Esophagus squamous epithelium (tissue), 4 donors: ENCODE measurements around the gene DLX5.

Experiments
- POLR2A ChIP-seq, 4 donors: fragments of 450-650 bp; IDR thresholded peaks; one replicate each; pipeline ENCODE4 v1.6.1; 2017; ENCODE audit warnings: antibody characterized with exemption in 4 of 4, mild to moderate bottlenecking in 4 of 4, moderate library complexity in 3 of 4
- TF ChIP-seq, protein P1 (sequence below), 6 experiments: fragments of 450-650 bp in 4 of 6; fragments of 200-600 bp in 2 of 6; sonication (generic) in 2 of 6; IDR thresholded peaks; one replicate each; pipeline ENCODE4 v1.5.1; 2016 to 2019; ENCODE audit warnings: antibody characterized with exemption in 6 of 6, mild to moderate bottlenecking in 4 of 6, moderate library complexity in 4 of 6

GRCh38 chr7:97013134-97013844, 11.3 kb downstream of the DLX5 start:
- TF ChIP-seq, protein P1, sequence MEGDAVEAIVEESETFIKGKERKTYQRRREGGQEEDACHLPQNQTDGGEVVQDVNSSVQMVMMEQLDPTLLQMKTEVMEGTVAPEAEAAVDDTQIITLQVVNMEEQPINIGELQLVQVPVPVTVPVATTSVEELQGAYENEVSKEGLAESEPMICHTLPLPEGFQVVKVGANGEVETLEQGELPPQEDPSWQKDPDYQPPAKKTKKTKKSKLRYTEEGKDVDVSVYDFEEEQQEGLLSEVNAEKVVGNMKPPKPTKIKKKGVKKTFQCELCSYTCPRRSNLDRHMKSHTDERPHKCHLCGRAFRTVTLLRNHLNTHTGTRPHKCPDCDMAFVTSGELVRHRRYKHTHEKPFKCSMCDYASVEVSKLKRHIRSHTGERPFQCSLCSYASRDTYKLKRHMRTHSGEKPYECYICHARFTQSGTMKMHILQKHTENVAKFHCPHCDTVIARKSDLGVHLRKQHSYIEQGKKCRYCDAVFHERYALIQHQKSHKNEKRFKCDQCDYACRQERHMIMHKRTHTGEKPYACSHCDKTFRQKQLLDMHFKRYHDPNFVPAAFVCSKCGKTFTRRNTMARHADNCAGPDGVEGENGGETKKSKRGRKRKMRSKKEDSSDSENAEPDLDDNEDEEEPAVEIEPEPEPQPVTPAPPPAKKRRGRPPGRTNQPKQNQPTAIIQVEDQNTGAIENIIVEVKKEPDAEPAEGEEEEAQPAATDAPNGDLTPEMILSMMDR (IDR thresholded peaks at IDR 0.05), result no peak
- no peak for TF ChIP-seq POLR2A (IDR thresholded peaks at IDR 0.05)
